HepG2 (cell line): ENCODE measurements around the gene EVA1A. TPM values are rescaled to one million over a fixed set of nuclear protein-coding genes. Genes with fewer than 3 reads are reported as not detected.

ENCODE experiments used
- ATAC-seq: fragments of 200-7000 bp; cut with Tn5 transposase; 3 replicates; pipeline ENCODE4 v1.9.1; 2020; ENCODE audit warnings: mild to moderate bottlenecking, moderate library complexity
- BruUV-seq: library from RNA; stranded (reverse); fragments of 400-500 nt; replicated peaks from 2 replicates; lab custom pipeline; 2021; lab: Mats Ljungman, UMichigan
- CTCF ChIA-PET: fragments of 300-600 bp; formaldehyde crosslinking; extraction: SDS; loops from one replicate; lab custom pipeline; 2021; ENCODE audit warnings: low total read pairs, inconsistent platforms, low intra/inter-chr PET ratio; lab: Yijun Ruan, JAX
- POLR2A ChIA-PET: fragments of 350-600 bp; sonication (Branson Sonifier 250); formaldehyde crosslinking; loops from one replicate; lab custom pipeline; 2020; ENCODE audit warnings: antibody characterized with exemption, inconsistent platforms; lab: Yijun Ruan, JAX
- DNase-seq: peaks from one replicate; pipeline ENCODE4 v3.0.0-alpha.2; 2015; ENCODE audit warnings: low spot score
- FAIRE-seq: peaks from 3 replicates; lab custom pipeline; 2011; peaks lifted over from hg19 to GRCh38; lab: Jason Lieb, UNC
- H2AFZ ChIP-seq: one replicate; pipeline ENCODE4 v1.6.1; 2011; ENCODE audit warnings: low read length, inconsistent platforms
- H3K27ac ChIP-seq: fragments of 300-600 bp; 3 replicates; pipeline ENCODE4 v1.8.0; 2011; ENCODE audit warnings: mixed run types, mild to moderate bottlenecking, mixed read lengths, low read length, inconsistent platforms; ENCODE audit not compliant: insufficient read depth; ENCODE audit errors: extremely low read length
- H3K27me3 ChIP-seq, 2 experiments: fragments of 200-600 bp in 1 of 2; 2 replicates in 1 of 2; 3 replicates in 1 of 2; pipeline versions ENCODE4 v1.6.0 to v1.8.0; 2011; ENCODE audit warnings: low read length in 2 of 2, mild to moderate bottlenecking in 2 of 2, moderate library complexity in 2 of 2, inconsistent platforms in 1 of 2; ENCODE audit not compliant: insufficient read depth in 2 of 2, control insufficient read depth in 1 of 2
- H3K36me3 ChIP-seq, 2 experiments: fragments of 200-600 bp in 1 of 2; replicated peaks in 1 of 2; 2 replicates in 1 of 2; 3 replicates in 1 of 2; pipeline versions ENCODE4 v1.5.1 to v1.8.0; 2011; ENCODE audit warnings: low read length in 2 of 2, inconsistent platforms in 1 of 2; ENCODE audit not compliant: insufficient read depth in 2 of 2, control insufficient read depth in 1 of 2
- H3K4me1 ChIP-seq: 2 replicates; pipeline ENCODE4 v1.5.1; 2012; ENCODE audit warnings: low read length, inconsistent platforms; ENCODE audit not compliant: insufficient read depth
- H3K4me2 ChIP-seq: 2 replicates; pipeline ENCODE4 v1.6.0; 2011; ENCODE audit warnings: low read depth, low read length, inconsistent platforms
- H3K4me3 ChIP-seq, 3 experiments: fragments of 200-600 bp in 1 of 3; sonication (generic), shearing (Covaris generic) in 1 of 3; replicated peaks in 1 of 3; 2 replicates each; pipeline ENCODE4 v1.5.1; 2011 to 2016; ENCODE audit warnings: low read length in 3 of 3, inconsistent platforms in 2 of 3, low read depth in 2 of 3, mild to moderate bottlenecking in 2 of 3, control low read depth in 1 of 3, mixed read lengths in 1 of 3; ENCODE audit not compliant: insufficient read depth in 1 of 3
- H3K79me2 ChIP-seq: one replicate; pipeline ENCODE4 v1.6.1; 2011; ENCODE audit warnings: low read length, inconsistent platforms; ENCODE audit not compliant: insufficient read depth
- H3K9ac ChIP-seq: 2 replicates; pipeline ENCODE4 v1.6.0; 2011; ENCODE audit warnings: mild to moderate bottlenecking, low read depth, low read length, inconsistent platforms; ENCODE audit not compliant: insufficient read depth
- H3K9me3 ChIP-seq: 2 replicates; pipeline ENCODE4 v1.5.1; 2012; ENCODE audit warnings: mild to moderate bottlenecking, low read length
- H4K20me1 ChIP-seq: 2 replicates; pipeline ENCODE4 v1.6.0; 2011; ENCODE audit warnings: inconsistent platforms, mild to moderate bottlenecking, low read length, moderate library complexity; ENCODE audit not compliant: insufficient read depth
- CHD2 ChIP-seq: IDR thresholded peaks from 2 replicates; pipeline ENCODE4 v1.6.1; 2011; ENCODE audit warnings: low read depth, low read length, improper control_type of control experiment
- EHMT2 ChIP-seq: fragments of 200-600 bp; sonication (generic); IDR thresholded peaks from 2 replicates; pipeline ENCODE4 v1.7.0; 2017; ENCODE audit warnings: antibody characterized with exemption, low read depth, low read length, borderline replicate concordance
- MAFF ChIP-seq: IDR thresholded peaks from 2 replicates; pipeline ENCODE4 v1.6.1; 2011; ENCODE audit warnings: low read depth, low read length, improper control_type of control experiment
- MEF2D ChIP-seq: sonication (generic); formaldehyde crosslinking; IDR thresholded peaks from 2 replicates; pipeline ENCODE4 v1.5.1; 2020; ENCODE audit warnings: mild to moderate bottlenecking, missing genetic modification reagents
- PLRG1 ChIP-seq: fragments of 450-650 bp; conservative IDR thresholded peaks from 2 replicates; pipeline ENCODE4 v1.6.1; 2016
- WGBS: methylation state at CpG from one replicate; pipeline ENCODE4 v1.1.6; 2017; ENCODE audit warnings: low lambda C conversion rate; 5-methylcytosine and 5-hydroxymethylcytosine counted together
- in situ Hi-C: cut with HindIII; loops from 2 replicates; pipeline ENCODE4 v1.10.0; 2017; ENCODE audit warnings: low pct_unique_long_range_greater_than_20kb; ENCODE audit not compliant: extremely low pct_ligation_motif_present
- intact Hi-C: fragments of 100-400 bp; cut with micrococcal nuclease; formaldehyde crosslinking; loops from one replicate; pipeline ENCODE4 v1.10.0; 2022; ENCODE audit not compliant: unreplicated experiment
- polyA plus RNA-seq, 8 experiments: library from polyadenylated mRNA; depleted of rRNA in 3 of 8; stranded (reverse) in 7 of 8; unstranded in 1 of 8; fragments of >200 nt; fragmentation: Illumina TruSeq in 4 of 8; extraction: Trizol in 4 of 8; gene quantifications; 2 replicates each; pipeline versions ENCODE4 v1.2.1 to v1.2.3, GENCODE V29; 2011 to 2016; ENCODE audit warnings: low read depth in 4 of 8, missing spikeins in 1 of 8, mixed read lengths in 1 of 8; ENCODE audit not compliant: insufficient read depth in 1 of 8
- total RNA-seq, 5 experiments: library from RNA; depleted of rRNA; stranded (reverse); fragments of >200 nt; fragmentation: Illumina TruSeq; extraction: Trizol; gene quantifications; 2 replicates each; pipeline ENCODE4 v1.2.3, GENCODE V29; 2016; ENCODE audit warnings: low read depth in 1 of 5
- TF ChIP-seq, protein P1 (sequence below): sonication (generic); formaldehyde crosslinking; IDR thresholded peaks from 2 replicates; pipeline ENCODE4 v1.4.0; 2020; ENCODE audit warnings: missing genetic modification reagents, mild to moderate bottlenecking, borderline replicate concordance

Gene EVA1A
- total and polyA plus RNA-seq, 2 of the 13 experiments (the other 11 are each of a cell fraction or from before 2014, with no cell fraction given): 57.5 to 57.8 TPM

DNA sequence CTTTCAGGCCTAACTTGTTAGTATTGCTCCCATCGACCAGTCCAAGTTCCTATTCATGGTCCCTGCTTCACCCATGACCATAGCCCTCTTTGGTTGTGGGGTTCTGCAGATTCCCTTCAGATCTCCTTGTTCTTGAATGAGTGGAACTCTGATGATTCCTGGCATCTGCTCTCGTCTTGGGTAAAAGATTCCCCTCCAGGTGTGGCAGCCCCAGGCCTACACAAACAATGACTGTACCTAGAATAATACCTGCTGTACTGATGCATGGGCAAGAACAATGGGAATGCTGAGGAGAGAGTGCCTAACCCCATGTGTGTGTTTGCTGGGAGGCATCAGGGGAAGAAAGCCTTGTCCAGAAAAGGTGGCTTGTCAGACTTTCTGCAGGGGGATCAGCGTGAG, 46.7 kb upstream of the EVA1A start:
- BruUV-seq: no TSS peak
- ATAC-seq (no peak), DNase-seq (no peak)

More for the DNA sequence above, 46.7 kb upstream of the EVA1A start:
- Histone ChIP-seq H3K4me2 (no peak overlapping the region), H3K27me3 (no peaks in the 10 kb centered on the region; a peak in 1 of 5 replicates), H3K79me2 (no peaks in the 10 kb centered on the region), H3K9me3 (no peaks in the 10 kb centered on the region), H3K9ac (no peak overlapping the region), H3K36me3 (no peaks in the 10 kb centered on the region), H2AFZ (no peak overlapping the region), H3K4me1 (peaks cover 53% of the 10 kb centered on the region), H4K20me1 (no peaks in the 10 kb centered on the region), H3K27ac (no peak overlapping the region), H3K4me3 (no peak overlapping the region)
- CTCF ChIA-PET: interaction anchor here (3.0 to 6.4 kb wide), 2 partner anchors 47 to 141 kb away, joined by 18 to 144 read pairs; partner anchors contain the start of gene EVA1A
- in situ Hi-C loops: loop anchor here (5.0 to 25.0 kb wide), 4 partner anchors 35 to 545 kb away; no protein-coding TSS in a partner anchor
- intact Hi-C loops: no loop called here
- WGBS: 91% methylated on average over 3 of the region's 3 CpGs
- POLR2A ChIA-PET: interaction anchor here (2.5 kb wide), 1 partner anchor 46 kb away, joined by 11 read pairs; the partner anchor contains the start of gene EVA1A
- TF ChIP-seq, protein P1, sequence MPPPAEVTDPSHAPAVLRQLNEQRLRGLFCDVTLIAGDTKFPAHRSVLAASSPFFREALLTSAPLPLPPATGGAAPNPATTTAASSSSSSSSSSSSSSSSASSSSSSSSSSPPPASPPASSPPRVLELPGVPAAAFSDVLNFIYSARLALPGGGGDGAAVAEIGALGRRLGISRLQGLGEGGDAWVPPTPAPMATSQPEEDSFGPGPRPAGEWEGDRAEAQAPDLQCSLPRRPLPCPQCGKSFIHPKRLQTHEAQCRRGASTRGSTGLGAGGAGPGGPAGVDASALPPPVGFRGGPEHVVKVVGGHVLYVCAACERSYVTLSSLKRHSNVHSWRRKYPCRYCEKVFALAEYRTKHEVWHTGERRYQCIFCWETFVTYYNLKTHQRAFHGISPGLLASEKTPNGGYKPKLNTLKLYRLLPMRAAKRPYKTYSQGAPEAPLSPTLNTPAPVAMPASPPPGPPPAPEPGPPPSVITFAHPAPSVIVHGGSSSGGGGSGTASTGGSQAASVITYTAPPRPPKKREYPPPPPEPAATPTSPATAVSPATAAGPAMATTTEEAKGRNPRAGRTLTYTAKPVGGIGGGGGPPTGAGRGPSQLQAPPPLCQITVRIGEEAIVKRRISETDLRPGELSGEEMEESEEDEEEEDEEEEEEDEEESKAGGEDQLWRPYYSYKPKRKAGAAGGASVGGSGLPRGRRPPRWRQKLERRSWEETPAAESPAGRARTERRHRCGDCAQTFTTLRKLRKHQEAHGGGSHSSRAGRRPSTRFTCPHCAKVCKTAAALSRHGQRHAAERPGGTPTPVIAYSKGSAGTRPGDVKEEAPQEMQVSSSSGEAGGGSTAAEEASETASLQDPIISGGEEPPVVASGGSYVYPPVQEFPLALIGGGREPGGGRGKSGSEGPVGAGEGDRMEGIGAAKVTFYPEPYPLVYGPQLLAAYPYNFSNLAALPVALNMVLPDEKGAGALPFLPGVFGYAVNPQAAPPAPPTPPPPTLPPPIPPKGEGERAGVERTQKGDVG (CRISPR knock-in tag): no peak
- TF ChIP-seq PLRG1 (no peak), MAFF (no peak), EHMT2 (no peak), CHD2 (no peak), MEF2D (CRISPR knock-in tag) (no peak)
- TF ChIP-seq, all 625 proteins: peak for 0
- no peak for FAIRE-seq
